ENCODE data around the gene HELZ.
"Not testable (repeated sequence)": the region's sequence is repeated elsewhere in the genome, so short reads cannot be mapped to it uniquely, and the experiment has no call there.

HELZ gene

DNA sequence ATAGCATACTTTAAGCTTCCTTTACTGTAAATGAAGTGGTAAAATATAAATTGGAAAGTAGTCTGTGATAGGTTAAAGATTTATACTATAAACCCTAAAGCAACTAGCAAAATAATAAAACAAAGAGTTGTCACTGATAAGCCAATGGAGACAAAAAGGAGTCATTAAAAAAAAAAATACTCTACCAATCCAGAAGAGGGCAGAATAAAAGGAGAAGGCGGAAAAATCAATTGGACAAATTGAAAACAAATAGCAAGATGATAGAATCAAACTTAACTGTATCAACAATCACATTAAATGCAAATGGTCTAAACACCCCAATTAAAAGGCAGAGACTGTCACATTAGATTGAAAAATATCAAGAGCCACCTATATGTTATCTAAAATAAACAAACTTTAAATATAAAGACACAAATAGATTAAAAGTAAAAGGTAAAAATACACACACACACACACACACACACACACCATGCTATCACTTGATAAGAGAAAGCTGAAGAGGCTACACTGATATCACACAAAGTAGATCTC lies 128.9 kb downstream of the HELZ start:
- no peaks in the 10 kb centered on the region for H3K27me3 Mint-ChIP-seq
- H3K9me3 Mint-ChIP-seq = peaks cover 7% of the 10 kb centered on the region
- peaks cover 83% of the 10 kb centered on the region for H3K36me3 Mint-ChIP-seq
- ATAC-seq = no peak
- no peaks in the 10 kb centered on the region for H3K4me1 Mint-ChIP-seq
- H3K4me3 Mint-ChIP-seq = no peak overlapping the region
- no peak overlapping the region for H3K27ac Mint-ChIP-seq

DNA sequence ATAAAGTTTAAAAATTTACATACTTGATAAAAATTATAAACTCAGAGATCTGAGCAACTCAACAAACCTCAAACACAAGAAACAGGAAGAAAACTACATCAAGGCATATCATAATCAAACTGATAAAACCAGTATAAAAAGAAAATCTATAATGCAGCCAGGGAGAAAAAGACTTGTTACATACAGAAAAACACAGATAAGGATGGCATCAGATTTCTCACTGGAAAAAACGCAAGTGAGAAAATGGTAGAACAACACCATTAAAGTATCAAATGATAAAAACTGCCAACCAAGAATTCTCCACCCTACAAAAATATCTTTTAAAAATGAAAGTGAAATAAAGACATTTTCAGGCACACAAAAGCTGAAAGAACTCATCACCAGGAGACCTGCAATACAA lies 129.6 kb downstream of the HELZ start:
- no peak for ATAC-seq
- H3K4me3 Mint-ChIP-seq = no peak overlapping the region
- no peaks in the 10 kb centered on the region for H3K4me1 Mint-ChIP-seq
- H3K36me3 Mint-ChIP-seq = peaks cover 86% of the 10 kb centered on the region
- no peaks in the 10 kb centered on the region for H3K27me3 Mint-ChIP-seq
- H3K9me3 Mint-ChIP-seq = peaks cover 7% of the 10 kb centered on the region
- H3K27ac Mint-ChIP-seq = no peak overlapping the region

GRCh38 chr17:67113486-67113885 lies 131.5 kb downstream of the HELZ start:
- Mint-ChIP-seq H3K27me3 (no peaks in the 10 kb centered on the region), H3K4me1 (no peaks in the 10 kb centered on the region), H3K9me3 (peaks cover 7% of the 10 kb centered on the region), H3K36me3 (peaks cover 83% of the 10 kb centered on the region), H3K27ac (no peak overlapping the region), H3K4me3 (no peak overlapping the region)
- no peak for ATAC-seq

- no peaks in the 10 kb centered on the region for H3K4me1 Mint-ChIP-seq
These were observed 133.2 kb downstream of the HELZ start for GRCh38 chr17:67111808-67112207.

DNA sequence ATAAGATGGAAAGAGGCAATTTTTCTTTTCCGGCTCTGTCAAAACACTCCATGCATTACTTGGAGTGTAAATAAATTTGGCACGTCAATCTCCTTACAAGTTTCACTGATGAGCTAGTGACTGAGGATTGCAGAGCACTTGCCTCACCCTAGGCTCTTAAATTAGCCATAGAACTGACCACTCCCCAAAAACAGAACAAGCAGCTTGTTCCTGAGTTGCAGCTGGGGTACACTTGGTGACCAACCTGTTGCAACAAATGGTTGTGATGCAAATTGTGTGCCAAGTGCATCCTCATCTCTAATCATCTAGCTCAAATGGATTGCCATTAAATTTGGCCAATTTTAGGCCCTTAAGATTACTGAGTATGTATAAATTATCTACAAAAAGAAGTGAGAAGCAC lies 133.7 kb downstream of the HELZ start:
- Mint-ChIP-seq H3K9me3 (peaks cover 5% of the 10 kb centered on the region), H3K36me3 (peaks cover 76% of the 10 kb centered on the region)

More at GRCh38 chr17:67111808-67112207, 133.2 kb downstream of the HELZ start:
- Mint-ChIP-seq H3K4me3 (no peak overlapping the region), H3K36me3 (peaks cover 80% of the 10 kb centered on the region), H3K9me3 (peaks cover 7% of the 10 kb centered on the region), H3K27me3 (no peaks in the 10 kb centered on the region), H3K27ac (no peak overlapping the region)
- ATAC-seq = no peak

GRCh38 chr17:67110619-67111018 lies 134.4 kb downstream of the HELZ start:
- Mint-ChIP-seq H3K36me3 (peaks cover 69% of the 10 kb centered on the region), H3K4me3 (no peak overlapping the region), H3K27me3 (no peaks in the 10 kb centered on the region), H3K4me1 (no peaks in the 10 kb centered on the region), H3K9me3 (no peaks in the 10 kb centered on the region), H3K27ac (no peak overlapping the region)
- ATAC-seq = no peak

More for the DNA sequence above, 133.7 kb downstream of the HELZ start:
- H3K27ac Mint-ChIP-seq = no peak overlapping the region
- no peak overlapping the region for H3K4me3 Mint-ChIP-seq
- no peak for ATAC-seq
- H3K4me1 Mint-ChIP-seq = no peaks in the 10 kb centered on the region
- H3K27me3 Mint-ChIP-seq = no peaks in the 10 kb centered on the region

- no peaks in the 10 kb centered on the region for H3K27me3 Mint-ChIP-seq
- H3K9me3 Mint-ChIP-seq = no peaks in the 10 kb centered on the region
- H3K36me3 Mint-ChIP-seq = peaks cover 71% of the 10 kb centered on the region
- no peak overlapping the region for H3K27ac Mint-ChIP-seq
- H3K4me1 Mint-ChIP-seq = peaks cover under 1% of the 10 kb centered on the region
- no peak overlapping the region for H3K4me3 Mint-ChIP-seq
- ATAC-seq = no peak
These were observed 135.9 kb downstream of the HELZ start for GRCh38 chr17:67109111-67109510.

GRCh38 chr17:67107811-67108775 lies 136.9 kb downstream of the HELZ start:
- Mint-ChIP-seq H3K9me3 (no peaks in the 10 kb centered on the region), H3K4me3 (no peak overlapping the region), H3K27me3 (no peaks in the 10 kb centered on the region), H3K36me3 (peaks cover 69% of the 10 kb centered on the region), H3K27ac (no peak overlapping the region), H3K4me1 (peaks cover 9% of the 10 kb centered on the region)
- ATAC-seq = no peak

- Mint-ChIP-seq H3K4me1 (peaks cover 14% of the 10 kb centered on the region), H3K9me3 (no peaks in the 10 kb centered on the region), H3K4me3 (no peak overlapping the region), H3K27me3 (no peaks in the 10 kb centered on the region), H3K36me3 (peaks cover 67% of the 10 kb centered on the region), H3K27ac (no peak overlapping the region)
- no peak for ATAC-seq
These were observed 137.8 kb downstream of the HELZ start for GRCh38 chr17:67107171-67107570.

- Mint-ChIP-seq H3K27ac (no peak overlapping the region), H3K4me3 (no peak overlapping the region), H3K27me3 (no peaks in the 10 kb centered on the region), H3K36me3 (peaks cover 65% of the 10 kb centered on the region), H3K4me1 (peaks cover 25% of the 10 kb centered on the region), H3K9me3 (no peaks in the 10 kb centered on the region)
- no peak for ATAC-seq
These were observed 139.8 kb downstream of the HELZ start for GRCh38 chr17:67105213-67105612.

GRCh38 chr17:67104641-67105040 lies 140.4 kb downstream of the HELZ start:
- not testable (repeated sequence) for ATAC-seq, H3K9me3 Mint-ChIP-seq, H3K27ac Mint-ChIP-seq, H3K4me3 Mint-ChIP-seq, H3K27me3 Mint-ChIP-seq
- H3K36me3 Mint-ChIP-seq = peaks cover 65% of the 10 kb centered on the region
- H3K4me1 Mint-ChIP-seq = peaks cover 25% of the 10 kb centered on the region

DNA sequence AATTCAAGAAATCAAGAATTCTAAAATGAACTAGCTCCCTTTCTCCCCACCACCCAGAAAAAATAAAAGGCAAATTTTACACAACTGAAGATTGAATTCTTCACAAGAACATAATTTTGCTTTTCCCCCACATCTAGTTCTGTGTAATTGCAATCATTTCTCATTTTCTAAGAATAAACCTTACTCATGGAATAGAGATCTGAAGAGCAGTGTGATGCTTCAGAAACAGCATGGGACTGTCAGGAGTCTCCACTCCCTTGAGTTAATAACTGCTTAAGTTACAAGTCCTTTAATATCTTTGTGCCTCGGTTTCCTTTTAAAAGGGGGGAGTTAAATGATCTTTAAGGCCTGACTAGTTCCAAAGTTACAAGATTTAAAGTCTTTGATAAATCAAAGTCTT lies 147.0 kb downstream of the HELZ start:
- Mint-ChIP-seq H3K27me3 (no peaks in the 10 kb centered on the region), H3K9me3 (no peaks in the 10 kb centered on the region), H3K4me1 (peaks cover 33% of the 10 kb centered on the region), H3K27ac (no peak overlapping the region), H3K36me3 (peaks cover 46% of the 10 kb centered on the region), H3K4me3 (no peak overlapping the region)
- ATAC-seq = no peak

- H3K4me1 Mint-ChIP-seq = peaks cover 26% of the 10 kb centered on the region
- H3K27me3 Mint-ChIP-seq = no peaks in the 10 kb centered on the region
- ATAC-seq = no peak
- H3K4me3 Mint-ChIP-seq = no peak overlapping the region
- H3K9me3 Mint-ChIP-seq = no peaks in the 10 kb centered on the region
- peaks cover 49% of the 10 kb centered on the region for H3K36me3 Mint-ChIP-seq
- H3K27ac Mint-ChIP-seq = no peak overlapping the region
These were observed 148.4 kb downstream of the HELZ start for GRCh38 chr17:67096609-67097008.

DNA sequence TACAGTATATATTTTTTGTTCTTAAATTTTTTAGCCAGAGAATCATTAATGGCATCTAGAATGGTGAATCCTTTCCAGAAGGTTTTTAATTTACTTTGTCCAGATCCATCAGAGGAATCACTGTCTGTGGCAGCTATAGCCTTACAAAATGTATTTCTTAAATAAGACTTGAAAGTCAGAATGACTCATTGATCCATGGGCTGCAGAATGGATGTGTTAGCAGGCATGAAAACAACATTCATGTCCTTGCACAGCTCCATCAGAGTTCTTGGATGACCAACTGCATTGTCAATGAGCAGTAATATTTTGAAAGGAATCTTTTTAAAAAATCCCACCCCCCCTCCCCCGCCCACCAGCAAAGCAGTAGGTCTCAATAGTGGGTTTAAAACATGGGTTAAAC lies 149.2 kb downstream of the HELZ start:
- Mint-ChIP-seq H3K9me3 (no peaks in the 10 kb centered on the region), H3K36me3 (peaks cover 47% of the 10 kb centered on the region), H3K27me3 (no peaks in the 10 kb centered on the region)

GRCh38 chr17:67095291-67095690 lies 149.7 kb downstream of the HELZ start:
- H3K4me3 Mint-ChIP-seq, H3K9me3 Mint-ChIP-seq, H3K27me3 Mint-ChIP-seq, ATAC-seq: not testable (repeated sequence)
- Mint-ChIP-seq H3K36me3 (peaks cover 47% of the 10 kb centered on the region), H3K27ac (peak overlapping the region; percentile 30), H3K4me1 (peaks cover 19% of the 10 kb centered on the region)

More for the DNA sequence above, 149.2 kb downstream of the HELZ start:
- peaks cover 24% of the 10 kb centered on the region for H3K4me1 Mint-ChIP-seq
- ATAC-seq = no peak
- peak overlapping the region; percentile 30 for H3K27ac Mint-ChIP-seq
- no peak overlapping the region for H3K4me3 Mint-ChIP-seq

- peaks cover 13% of the 10 kb centered on the region for H3K4me1 Mint-ChIP-seq
- H3K27me3 Mint-ChIP-seq = no peaks in the 10 kb centered on the region
- no peak for ATAC-seq
- peaks cover 55% of the 10 kb centered on the region for H3K36me3 Mint-ChIP-seq
- no peak overlapping the region for H3K4me3 Mint-ChIP-seq
- no peak overlapping the region for H3K27ac Mint-ChIP-seq
- no peaks in the 10 kb centered on the region for H3K9me3 Mint-ChIP-seq
These were observed 151.6 kb downstream of the HELZ start for GRCh38 chr17:67093348-67093747.

All from stimulated activated memory B cell treated with anti-CD40 and anti-IgM and Interleukin-4, amounts not matched to agents 10 μg/mL and 1 μg/mL and 100 μg/mL, for 72 hours (primary cell).